IPS-20b (cell line): ENCODE measurements around the gene CACNA2D2.

ENCODE experiments used
- H3K27ac ChIP-seq: one replicate; pipeline ENCODE4 v1.5.1; 2013; ENCODE audit warnings: low read length
- H3K27me3 ChIP-seq: 2 replicates; pipeline ENCODE4 v1.6.1; 2013; ENCODE audit warnings: mild to moderate bottlenecking, low read length, inconsistent platforms; ENCODE audit not compliant: insufficient read depth
- H3K36me3 ChIP-seq: 2 replicates; pipeline ENCODE4 v1.6.1; 2013; ENCODE audit warnings: low read depth, mild to moderate bottlenecking, inconsistent platforms, low read length, moderate library complexity; ENCODE audit not compliant: insufficient read depth
- H3K4me1 ChIP-seq: 2 replicates; pipeline ENCODE4 v1.6.1; 2013; ENCODE audit warnings: mild to moderate bottlenecking, control low read depth, inconsistent platforms, low read length, moderate library complexity; ENCODE audit not compliant: insufficient read depth
- H3K4me3 ChIP-seq: 2 replicates; pipeline ENCODE4 v1.5.1; 2013; ENCODE audit warnings: mild to moderate bottlenecking, low read length, inconsistent platforms
- H3K9ac ChIP-seq: 2 replicates; pipeline ENCODE4 v1.6.1; 2013; ENCODE audit warnings: low read depth, mild to moderate bottlenecking, inconsistent platforms, low read length, moderate library complexity
- H3K9me3 ChIP-seq: 2 replicates; pipeline ENCODE4 v1.6.1; 2013; ENCODE audit warnings: mild to moderate bottlenecking, low read depth, low read length, inconsistent platforms; ENCODE audit not compliant: insufficient read depth

The CACNA2D2 gene

GRCh38 chr3:50416736-50417636 is 86.4 kb downstream of the CACNA2D2 start:
- H3K27me3 ChIP-seq: no peaks in the 10 kb centered on the region
- H3K4me3 ChIP-seq: no peak overlapping the region
- no peaks in the 10 kb centered on the region for H3K9me3 ChIP-seq
- H3K9ac ChIP-seq: no peak overlapping the region
- peaks cover 5% of the 10 kb centered on the region; the same call in 1 of the 2 replicates for H3K4me1 ChIP-seq
- H3K27ac ChIP-seq: no peak overlapping the region
- H3K36me3 ChIP-seq: no peaks in the 10 kb centered on the region

GRCh38 chr3:50415816-50416215 is 87.6 kb downstream of the CACNA2D2 start:
- Histone ChIP-seq H3K9me3 (no peaks in the 10 kb centered on the region), H3K27me3 (no peaks in the 10 kb centered on the region), H3K4me3 (no peak overlapping the region), H3K9ac (no peak overlapping the region), H3K27ac (no peak overlapping the region), H3K4me1 (peaks cover 5% of the 10 kb centered on the region; the same call in 1 of the 2 replicates), H3K36me3 (no peaks in the 10 kb centered on the region)

GRCh38 chr3:50415061-50415460 is 88.4 kb downstream of the CACNA2D2 start:
- Histone ChIP-seq H3K9ac (no peak overlapping the region), H3K9me3 (no peaks in the 10 kb centered on the region), H3K27me3 (no peaks in the 10 kb centered on the region), H3K4me3 (no peak overlapping the region), H3K4me1 (peaks cover 5% of the 10 kb centered on the region; the same call in 1 of the 2 replicates), H3K27ac (no peak overlapping the region), H3K36me3 (no peaks in the 10 kb centered on the region)

GRCh38 chr3:50414616-50415015 is 88.8 kb downstream of the CACNA2D2 start:
- peaks cover 5% of the 10 kb centered on the region; the same call in 1 of the 2 replicates for H3K4me1 ChIP-seq
- no peaks in the 10 kb centered on the region for H3K9me3 ChIP-seq
- no peaks in the 10 kb centered on the region for H3K36me3 ChIP-seq
- H3K9ac ChIP-seq: no peak overlapping the region
- H3K27ac ChIP-seq: no peak overlapping the region
- H3K27me3 ChIP-seq: no peaks in the 10 kb centered on the region
- H3K4me3 ChIP-seq: no peak overlapping the region

- no peaks in the 10 kb centered on the region for H3K9me3 ChIP-seq
- H3K9ac ChIP-seq: no peak overlapping the region
- no peak overlapping the region for H3K27ac ChIP-seq
- H3K36me3 ChIP-seq: no peaks in the 10 kb centered on the region
- no peaks in the 10 kb centered on the region; the same call in 1 of the 2 replicates for H3K27me3 ChIP-seq
- H3K4me3 ChIP-seq: no peak overlapping the region
- H3K4me1 ChIP-seq: no peaks in the 10 kb centered on the region
Measured at GRCh38 chr3:50412231-50412754, 91.1 kb downstream of the CACNA2D2 start.

GRCh38 chr3:50411229-50411628 is 92.2 kb downstream of the CACNA2D2 start:
- H3K9ac ChIP-seq: no peak overlapping the region
- H3K4me1 ChIP-seq: no peaks in the 10 kb centered on the region
- H3K4me3 ChIP-seq: no peak overlapping the region
- no peak overlapping the region for H3K27ac ChIP-seq
- H3K9me3 ChIP-seq: no peaks in the 10 kb centered on the region
- no peaks in the 10 kb centered on the region; the same call in 1 of the 2 replicates for H3K27me3 ChIP-seq
- H3K36me3 ChIP-seq: no peaks in the 10 kb centered on the region

GRCh38 chr3:50410608-50411139 is 92.8 kb downstream of the CACNA2D2 start:
- H3K9me3 ChIP-seq: no peaks in the 10 kb centered on the region
- H3K4me3 ChIP-seq: no peak overlapping the region
- H3K27me3 ChIP-seq: no peaks in the 10 kb centered on the region; the same call in 1 of the 2 replicates
- H3K4me1 ChIP-seq: no peaks in the 10 kb centered on the region
- no peaks in the 10 kb centered on the region for H3K36me3 ChIP-seq
- no peak overlapping the region for H3K9ac ChIP-seq
- H3K27ac ChIP-seq: no peak overlapping the region

GRCh38 chr3:50410185-50410584 is 93.2 kb downstream of the CACNA2D2 start:
- Histone ChIP-seq H3K27ac (no peak overlapping the region), H3K9me3 (no peaks in the 10 kb centered on the region), H3K4me1 (no peaks in the 10 kb centered on the region), H3K27me3 (no peaks in the 10 kb centered on the region; the same call in 1 of the 2 replicates), H3K4me3 (no peak overlapping the region), H3K36me3 (no peaks in the 10 kb centered on the region), H3K9ac (no peak overlapping the region)

- Histone ChIP-seq H3K27me3 (no peaks in the 10 kb centered on the region; the same call in none of the 2 replicates), H3K4me3 (no peak overlapping the region), H3K36me3 (no peaks in the 10 kb centered on the region), H3K9ac (no peak overlapping the region), H3K9me3 (no peaks in the 10 kb centered on the region), H3K27ac (no peak overlapping the region), H3K4me1 (no peaks in the 10 kb centered on the region)
Measured at GRCh38 chr3:50408443-50408944, 94.9 kb downstream of the CACNA2D2 start.

- Histone ChIP-seq H3K9ac (no peak overlapping the region), H3K4me3 (no peak overlapping the region), H3K9me3 (no peaks in the 10 kb centered on the region), H3K27me3 (no peaks in the 10 kb centered on the region; the same call in none of the 2 replicates), H3K4me1 (no peaks in the 10 kb centered on the region), H3K36me3 (no peaks in the 10 kb centered on the region), H3K27ac (no peak overlapping the region)
Measured at GRCh38 chr3:50406487-50406886, 96.9 kb downstream of the CACNA2D2 start.

- Histone ChIP-seq H3K27ac (no peak overlapping the region), H3K4me3 (no peak overlapping the region), H3K36me3 (no peaks in the 10 kb centered on the region), H3K9ac (no peak overlapping the region), H3K27me3 (no peaks in the 10 kb centered on the region; the same call in none of the 2 replicates), H3K4me1 (no peaks in the 10 kb centered on the region), H3K9me3 (no peaks in the 10 kb centered on the region)
Measured at GRCh38 chr3:50405249-50405648, 98.2 kb downstream of the CACNA2D2 start.
